ENCODE results near the gene CISTR. TPM values are rescaled to one million over a fixed set of nuclear protein-coding genes. Genes with fewer than 3 reads are reported as not detected.

The CISTR gene
- total and polyA plus RNA-seq, 3 donors from 2014 or later, result not detected

GRCh38 chr12:53717319-53717718 is 34.5 kb downstream of the CISTR start:
- no peak for DNase-seq
- H3K4me1 ChIP-seq, result no peaks in the 10 kb centered on the region
- TF ChIP-seq, protein P1, sequence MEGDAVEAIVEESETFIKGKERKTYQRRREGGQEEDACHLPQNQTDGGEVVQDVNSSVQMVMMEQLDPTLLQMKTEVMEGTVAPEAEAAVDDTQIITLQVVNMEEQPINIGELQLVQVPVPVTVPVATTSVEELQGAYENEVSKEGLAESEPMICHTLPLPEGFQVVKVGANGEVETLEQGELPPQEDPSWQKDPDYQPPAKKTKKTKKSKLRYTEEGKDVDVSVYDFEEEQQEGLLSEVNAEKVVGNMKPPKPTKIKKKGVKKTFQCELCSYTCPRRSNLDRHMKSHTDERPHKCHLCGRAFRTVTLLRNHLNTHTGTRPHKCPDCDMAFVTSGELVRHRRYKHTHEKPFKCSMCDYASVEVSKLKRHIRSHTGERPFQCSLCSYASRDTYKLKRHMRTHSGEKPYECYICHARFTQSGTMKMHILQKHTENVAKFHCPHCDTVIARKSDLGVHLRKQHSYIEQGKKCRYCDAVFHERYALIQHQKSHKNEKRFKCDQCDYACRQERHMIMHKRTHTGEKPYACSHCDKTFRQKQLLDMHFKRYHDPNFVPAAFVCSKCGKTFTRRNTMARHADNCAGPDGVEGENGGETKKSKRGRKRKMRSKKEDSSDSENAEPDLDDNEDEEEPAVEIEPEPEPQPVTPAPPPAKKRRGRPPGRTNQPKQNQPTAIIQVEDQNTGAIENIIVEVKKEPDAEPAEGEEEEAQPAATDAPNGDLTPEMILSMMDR (IDR thresholded peaks at IDR 0.05), result no peak
- no peak for TF ChIP-seq POLR2A (IDR thresholded peaks at IDR 0.05)
- WGBS, 2 donors, result 86 to 89% methylated on average over 5 of the region's 5 CpGs
- no peaks in the 10 kb centered on the region for H3K36me3 ChIP-seq (ENCODE audit: low read depth, missing control alignments)
- no peaks in the 10 kb centered on the region for H3K9me3 ChIP-seq
- intact Hi-C loops (cut with DNase I; ENCODE audit: low total_unique reads), result no loop called here
- no peak overlapping the region for H3K27ac ChIP-seq
- H3K4me3 ChIP-seq, result no peak overlapping the region
- H3K27me3 ChIP-seq, result no peaks in the 10 kb centered on the region

- no peak overlapping the region for H3K27ac ChIP-seq
- intact Hi-C loops (cut with DNase I; ENCODE audit: low total_unique reads), result no loop called here
- no peak for TF ChIP-seq POLR2A (IDR thresholded peaks at IDR 0.05)
- TF ChIP-seq, protein P1 (IDR thresholded peaks at IDR 0.05), result no peak
- no peak for DNase-seq
- H3K27me3 ChIP-seq, result no peaks in the 10 kb centered on the region
- no peak overlapping the region for H3K4me3 ChIP-seq
- WGBS, 2 donors, result 92 to 96% methylated on average over 4 of the region's 4 CpGs
- no peaks in the 10 kb centered on the region for H3K36me3 ChIP-seq (ENCODE audit: low read depth, missing control alignments)
- H3K9me3 ChIP-seq, result no peaks in the 10 kb centered on the region
- H3K4me1 ChIP-seq, result no peaks in the 10 kb centered on the region
These were observed 37.8 kb downstream of the CISTR start for GRCh38 chr12:53714004-53714403.

DNA sequence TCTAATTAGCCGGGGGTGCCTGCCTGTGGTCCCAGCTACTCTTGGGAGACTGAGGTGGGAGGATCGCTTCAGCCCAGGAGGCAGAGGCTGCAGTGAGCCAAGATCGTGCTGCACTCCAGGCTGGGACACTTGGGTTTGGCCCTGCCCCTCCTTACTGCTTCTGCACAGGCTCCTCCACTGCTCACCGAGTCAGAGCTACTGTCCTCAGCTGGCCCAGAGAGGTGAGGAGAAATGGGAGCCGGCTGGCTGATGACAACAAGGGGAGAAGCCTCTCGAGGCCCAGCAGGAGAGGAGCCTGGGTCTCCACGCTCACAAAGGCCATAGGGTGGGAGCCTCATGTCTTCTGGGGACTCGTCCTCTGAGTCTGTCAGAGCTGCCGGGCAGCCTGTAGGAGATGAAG is 38.3 kb downstream of the CISTR start:
- Histone ChIP-seq H3K36me3 (ENCODE audit: low read depth, missing control alignments) (no peaks in the 10 kb centered on the region), H3K9me3 (no peaks in the 10 kb centered on the region), H3K4me1 (no peaks in the 10 kb centered on the region), H3K27me3 (no peaks in the 10 kb centered on the region), H3K4me3 (no peak overlapping the region), H3K27ac (no peak overlapping the region)
- no peak for TF ChIP-seq POLR2A (IDR thresholded peaks at IDR 0.05)
- TF ChIP-seq, protein P1 (IDR thresholded peaks at IDR 0.05), result no peak
- intact Hi-C loops (cut with DNase I; ENCODE audit: low total_unique reads), result no loop called here
- DNase-seq, result no peak
- WGBS, 2 donors, result 87 to 88% methylated on average over 9 of the region's 9 CpGs

GRCh38 chr12:53712059-53712643 is 39.6 kb downstream of the CISTR start:
- no peaks in the 10 kb centered on the region for H3K36me3 ChIP-seq (ENCODE audit: low read depth, missing control alignments)
- DNase-seq, result no peak
- H3K27me3 ChIP-seq, result no peaks in the 10 kb centered on the region
- TF ChIP-seq, protein P1 (IDR thresholded peaks at IDR 0.05), result no peak
- intact Hi-C loops (cut with DNase I; ENCODE audit: low total_unique reads), result no loop called here
- H3K27ac ChIP-seq, result no peak overlapping the region
- WGBS, 2 donors, result 78 to 82% methylated on average over 8 of the region's 8 CpGs
- no peaks in the 10 kb centered on the region for H3K9me3 ChIP-seq
- no peak overlapping the region for H3K4me3 ChIP-seq
- no peaks in the 10 kb centered on the region for H3K4me1 ChIP-seq

DNA sequence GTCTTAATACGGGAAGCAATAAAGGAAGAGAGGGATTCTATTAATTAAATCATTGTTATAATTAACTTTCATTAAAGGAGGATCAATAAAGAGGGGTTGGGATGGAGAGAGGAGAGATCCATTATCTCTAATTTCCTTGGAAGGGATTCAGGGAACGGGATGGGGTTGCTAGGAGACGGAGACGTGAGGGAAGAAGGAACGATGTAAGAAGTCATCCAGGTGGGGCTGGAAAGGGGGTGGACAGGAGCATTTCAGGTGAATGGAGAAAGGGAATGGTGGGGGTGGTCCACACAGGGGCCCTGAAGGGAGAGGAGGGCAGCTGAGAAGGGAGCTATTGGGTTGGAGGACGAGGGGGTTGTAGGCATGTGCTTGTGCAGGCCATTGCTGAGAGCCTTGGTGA is 41.7 kb downstream of the CISTR start:
- intact Hi-C loops (cut with DNase I; ENCODE audit: low total_unique reads), result no loop called here
- Histone ChIP-seq H3K9me3 (no peaks in the 10 kb centered on the region), H3K36me3 (ENCODE audit: low read depth, missing control alignments) (no peaks in the 10 kb centered on the region), H3K27me3 (no peaks in the 10 kb centered on the region), H3K4me1 (no peaks in the 10 kb centered on the region), H3K27ac (no peak overlapping the region), H3K4me3 (no peak overlapping the region)
- 39 to 51% methylated on average over 6 of the region's 6 CpGs for WGBS, 2 donors
- no peak for TF ChIP-seq POLR2A (IDR thresholded peaks at IDR 0.05)
- TF ChIP-seq, protein P1 (IDR thresholded peaks at IDR 0.05), result no peak
- no peak for DNase-seq

All from testis (tissue), 3 donors.